HUES6 (cell line): ENCODE results near the gene SLC10A2.

Experiments used
- H3K27ac ChIP-seq: 2 replicates; pipeline ENCODE4 v1.7.0; 2013; ENCODE audit warnings: low read depth, mild to moderate bottlenecking, low read length, inconsistent platforms
- H3K27me3 ChIP-seq: 2 replicates; pipeline ENCODE4 v1.6.1; 2013; ENCODE audit warnings: low read length; ENCODE audit not compliant: control insufficient read depth, insufficient read depth
- H3K36me3 ChIP-seq: 2 replicates; pipeline ENCODE4 v1.6.1; 2013; ENCODE audit warnings: low read length; ENCODE audit not compliant: control insufficient read depth, insufficient read depth
- H3K4me1 ChIP-seq: 2 replicates; pipeline ENCODE4 v1.6.1; 2013; ENCODE audit warnings: low read length; ENCODE audit not compliant: control insufficient read depth, insufficient read depth
- H3K4me3 ChIP-seq: 2 replicates; pipeline ENCODE4 v1.5.1; 2013; ENCODE audit warnings: low read depth, low read length
- H3K9ac ChIP-seq: one replicate; pipeline ENCODE4 v1.6.1; 2013; ENCODE audit warnings: mild to moderate bottlenecking, low read length
- H3K9me3 ChIP-seq: 2 replicates; pipeline ENCODE4 v1.6.1; 2013; ENCODE audit warnings: low read depth, low read length; ENCODE audit not compliant: control insufficient read depth, insufficient read depth

The SLC10A2 gene

GRCh38 chr13:103009051-103009840, 57.0 kb downstream of the SLC10A2 start:
- H3K4me3 ChIP-seq, result no peak overlapping the region
- no peak overlapping the region for H3K27ac ChIP-seq
- H3K27me3 ChIP-seq, result no peaks in the 10 kb centered on the region
- no peaks in the 10 kb centered on the region for H3K9me3 ChIP-seq
- no peak overlapping the region for H3K9ac ChIP-seq
- H3K36me3 ChIP-seq, result no peaks in the 10 kb centered on the region
- no peaks in the 10 kb centered on the region for H3K4me1 ChIP-seq

- H3K4me1 ChIP-seq, result no peaks in the 10 kb centered on the region
- H3K27ac ChIP-seq, result no peak overlapping the region
- H3K27me3 ChIP-seq, result no peaks in the 10 kb centered on the region
- no peak overlapping the region for H3K9ac ChIP-seq
- no peak overlapping the region for H3K4me3 ChIP-seq
- no peaks in the 10 kb centered on the region for H3K9me3 ChIP-seq
- no peaks in the 10 kb centered on the region for H3K36me3 ChIP-seq
These were observed 58.8 kb downstream of the SLC10A2 start for GRCh38 chr13:103007427-103007762.

GRCh38 chr13:103006641-103007426, 59.4 kb downstream of the SLC10A2 start:
- Histone ChIP-seq H3K9me3 (no peaks in the 10 kb centered on the region), H3K27me3 (no peaks in the 10 kb centered on the region), H3K4me1 (no peaks in the 10 kb centered on the region), H3K27ac (no peak overlapping the region), H3K36me3 (no peaks in the 10 kb centered on the region), H3K9ac (no peak overlapping the region), H3K4me3 (no peak overlapping the region)

GRCh38 chr13:103004661-103005345, 61.4 kb downstream of the SLC10A2 start:
- no peaks in the 10 kb centered on the region for H3K27me3 ChIP-seq
- H3K9me3 ChIP-seq, result no peaks in the 10 kb centered on the region
- H3K4me3 ChIP-seq, result no peak overlapping the region
- no peak overlapping the region for H3K9ac ChIP-seq
- H3K4me1 ChIP-seq, result no peaks in the 10 kb centered on the region
- no peak overlapping the region for H3K27ac ChIP-seq
- H3K36me3 ChIP-seq, result no peaks in the 10 kb centered on the region

- no peaks in the 10 kb centered on the region for H3K4me1 ChIP-seq
- no peak overlapping the region for H3K4me3 ChIP-seq
These were observed 62.6 kb downstream of the SLC10A2 start for GRCh38 chr13:103003631-103004030.

GRCh38 chr13:103002279-103002678, 63.9 kb downstream of the SLC10A2 start:
- Histone ChIP-seq H3K36me3 (no peaks in the 10 kb centered on the region), H3K4me1 (no peaks in the 10 kb centered on the region), H3K9me3 (no peaks in the 10 kb centered on the region)

More at GRCh38 chr13:103003631-103004030, 62.6 kb downstream of the SLC10A2 start:
- H3K9me3 ChIP-seq, result no peaks in the 10 kb centered on the region
- no peaks in the 10 kb centered on the region for H3K36me3 ChIP-seq
- H3K27ac ChIP-seq, result no peak overlapping the region
- H3K27me3 ChIP-seq, result no peaks in the 10 kb centered on the region
- no peak overlapping the region for H3K9ac ChIP-seq

GRCh38 chr13:103000157-103000556, 66.1 kb downstream of the SLC10A2 start:
- no peaks in the 10 kb centered on the region for H3K36me3 ChIP-seq
- H3K27ac ChIP-seq, result no peak overlapping the region
- H3K27me3 ChIP-seq, result no peaks in the 10 kb centered on the region
- H3K4me1 ChIP-seq, result no peaks in the 10 kb centered on the region
- no peak overlapping the region for H3K4me3 ChIP-seq
- no peak overlapping the region for H3K9ac ChIP-seq
- H3K9me3 ChIP-seq, result peaks cover 10% of the 10 kb centered on the region

More at GRCh38 chr13:103002279-103002678, 63.9 kb downstream of the SLC10A2 start:
- Histone ChIP-seq H3K4me3 (no peak overlapping the region), H3K9ac (no peak overlapping the region), H3K27me3 (no peaks in the 10 kb centered on the region), H3K27ac (no peak overlapping the region)

GRCh38 chr13:102999499-102999898, 66.7 kb downstream of the SLC10A2 start:
- Histone ChIP-seq H3K4me3 (no peak overlapping the region), H3K36me3 (no peaks in the 10 kb centered on the region), H3K27me3 (no peaks in the 10 kb centered on the region), H3K9me3 (peaks cover 16% of the 10 kb centered on the region), H3K27ac (no peak overlapping the region), H3K9ac (no peak overlapping the region), H3K4me1 (no peaks in the 10 kb centered on the region)
